Bone marrow (tissue), 2 donors: ENCODE data around the gene TSHZ2.

Experiments used
- DNase-seq, 2 donors: peaks; one replicate each; lab custom pipeline; 2025; lab: John Stamatoyannopoulos, UW

TSHZ2 gene

GRCh38 chr20:53164072-53164471 is 191.9 kb downstream of the TSHZ2 start:
- no peak for DNase-seq

DNA sequence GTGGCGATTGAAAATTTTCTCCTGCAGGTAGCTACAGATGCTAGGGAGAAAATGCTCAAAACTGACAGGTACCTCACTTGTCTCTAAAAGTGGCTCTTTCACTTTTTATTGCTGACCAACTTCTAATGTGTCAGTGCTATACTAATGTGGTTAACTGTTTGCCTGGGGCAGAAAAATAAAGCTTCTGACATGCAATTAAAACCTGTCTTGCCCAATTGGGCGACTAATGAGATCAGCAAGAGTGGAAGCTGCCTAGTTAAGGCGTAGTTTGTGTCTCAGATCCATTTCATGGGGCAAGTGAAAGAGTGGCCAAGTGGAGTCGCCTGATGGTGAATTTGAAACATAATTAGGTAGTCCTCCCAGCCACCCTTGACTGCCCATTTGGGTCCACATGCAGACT is 193.3 kb downstream of the TSHZ2 start:
- no peak for DNase-seq

- DNase-seq, result no peak
Observed at GRCh38 chr20:53168491-53168890, 196.3 kb downstream of the TSHZ2 start.

DNA sequence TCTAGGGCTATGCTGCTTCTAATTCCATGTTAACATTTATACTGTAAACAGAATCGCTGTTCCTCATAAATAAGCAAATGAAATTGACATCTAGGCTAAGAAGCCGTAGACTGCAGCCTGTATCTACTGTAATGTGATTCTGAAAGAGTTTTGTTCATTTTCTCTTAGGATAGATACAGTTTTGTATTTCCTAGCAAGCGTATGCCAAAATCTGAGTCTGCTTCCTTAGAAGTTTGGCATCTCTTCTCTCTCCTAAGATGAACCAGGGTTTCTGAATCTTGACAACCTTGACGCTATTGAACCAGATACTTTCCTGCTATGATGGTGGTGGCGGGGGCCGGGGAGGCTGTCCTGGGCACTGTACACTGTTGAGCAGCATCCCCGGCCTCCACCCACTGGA is 198.0 kb downstream of the TSHZ2 start:
- DNase-seq, result no peak

GRCh38 chr20:53171065-53171464 is 198.9 kb downstream of the TSHZ2 start:
- no peak for DNase-seq

DNA sequence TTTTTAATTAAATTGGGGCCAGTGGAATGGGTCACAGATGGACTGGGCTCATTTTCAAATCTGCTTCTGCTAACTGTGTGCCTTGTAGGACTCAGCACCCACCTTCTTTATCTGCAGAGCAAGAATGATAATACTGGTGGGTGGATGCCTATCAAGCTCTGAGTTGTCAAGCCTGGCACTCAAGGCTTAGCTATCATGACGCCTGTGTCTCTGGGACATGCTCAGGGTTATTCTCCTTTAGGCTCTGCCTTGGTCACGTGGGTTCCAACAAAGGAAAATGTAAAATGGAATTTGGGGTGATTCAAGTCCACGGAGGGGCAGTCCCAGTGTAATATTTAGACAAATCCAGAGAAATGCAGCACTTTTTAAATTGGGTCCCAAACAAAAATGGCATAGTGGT is 202.3 kb downstream of the TSHZ2 start:
- no peak for DNase-seq

DNA sequence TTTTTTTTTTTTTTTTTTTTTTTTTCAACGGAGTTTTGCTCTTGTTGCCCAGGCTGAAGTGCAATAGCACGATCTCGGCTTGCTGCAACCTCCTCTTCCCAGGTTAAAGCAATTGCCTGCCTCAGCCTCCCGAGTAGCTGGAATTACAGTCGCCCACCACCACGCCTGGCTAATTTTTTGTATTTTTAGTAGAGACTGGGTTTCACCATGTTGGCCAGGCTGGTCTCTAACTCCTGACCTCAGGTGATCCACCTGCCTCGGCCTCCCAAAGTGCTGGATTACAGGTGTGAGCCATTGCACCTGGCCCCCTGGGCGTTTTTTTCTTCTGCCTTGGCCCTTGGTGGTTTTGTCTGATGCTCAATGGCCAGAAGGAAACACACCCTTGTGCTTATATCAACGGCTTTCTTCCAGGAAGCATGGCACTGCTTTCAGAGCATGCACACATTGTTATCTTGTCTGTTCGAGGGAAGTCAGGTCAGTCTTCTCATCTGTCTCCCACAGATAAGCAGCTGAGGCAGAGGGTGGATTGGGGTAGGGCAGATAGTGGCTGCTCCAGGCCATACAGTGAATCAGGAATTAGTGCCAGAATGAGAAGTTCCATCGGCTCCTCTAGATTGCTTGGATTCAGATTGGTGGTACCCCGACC is 203.1 kb downstream of the TSHZ2 start:
- DNase-seq, result no peak

- DNase-seq, result no peak
Observed at GRCh38 chr20:53176134-53176533, 204.0 kb downstream of the TSHZ2 start.

GRCh38 chr20:53177687-53178086 is 205.5 kb downstream of the TSHZ2 start:
- DNase-seq, result no peak

DNA sequence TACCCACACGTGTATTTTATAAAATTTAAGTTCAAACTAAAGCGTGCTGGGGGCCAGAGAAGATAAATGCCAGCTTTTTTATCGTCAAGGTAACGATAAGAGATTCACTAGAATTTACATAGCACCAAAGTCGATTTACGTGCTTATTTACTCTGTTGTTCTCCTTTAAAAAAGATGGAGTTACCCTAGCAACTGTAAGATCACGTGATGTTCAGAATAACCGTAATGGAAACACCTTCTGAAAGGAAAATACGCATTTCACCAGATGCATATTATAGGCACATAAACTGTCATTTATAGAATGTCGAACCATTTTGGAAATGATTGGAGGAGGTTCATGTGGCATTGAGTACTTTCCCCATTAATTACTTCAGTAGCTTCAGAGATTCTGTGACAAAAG is 207.6 kb downstream of the TSHZ2 start:
- DNase-seq, result no peak

- DNase-seq, result no peak
Observed at GRCh38 chr20:53180928-53181362, 208.8 kb downstream of the TSHZ2 start.

DNA sequence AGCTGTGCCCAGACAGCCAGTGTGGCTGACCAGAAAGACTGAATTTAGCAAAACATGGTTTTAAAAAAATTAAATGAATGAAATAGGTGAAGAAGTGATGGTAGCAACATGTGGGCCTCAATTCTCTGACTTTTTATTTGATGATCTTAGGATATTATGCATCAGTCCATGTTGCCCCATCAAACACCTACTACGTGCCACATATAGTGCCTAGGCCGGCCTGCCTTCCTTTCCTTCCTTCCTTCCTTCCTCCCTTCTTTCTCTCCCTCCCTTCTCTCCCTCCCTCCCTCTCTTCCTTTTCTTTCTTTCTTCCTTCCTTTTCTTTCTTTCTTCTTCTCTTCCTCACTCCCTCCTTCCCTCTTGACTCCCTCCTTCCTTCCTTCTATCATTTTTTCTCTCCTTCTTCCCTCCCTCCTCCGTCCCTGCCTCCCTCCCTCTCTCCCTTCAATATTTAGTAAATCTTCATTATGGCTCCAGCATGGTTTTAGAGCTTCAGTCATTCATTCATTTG is 209.8 kb downstream of the TSHZ2 start:
- DNase-seq, result no peak

DNA sequence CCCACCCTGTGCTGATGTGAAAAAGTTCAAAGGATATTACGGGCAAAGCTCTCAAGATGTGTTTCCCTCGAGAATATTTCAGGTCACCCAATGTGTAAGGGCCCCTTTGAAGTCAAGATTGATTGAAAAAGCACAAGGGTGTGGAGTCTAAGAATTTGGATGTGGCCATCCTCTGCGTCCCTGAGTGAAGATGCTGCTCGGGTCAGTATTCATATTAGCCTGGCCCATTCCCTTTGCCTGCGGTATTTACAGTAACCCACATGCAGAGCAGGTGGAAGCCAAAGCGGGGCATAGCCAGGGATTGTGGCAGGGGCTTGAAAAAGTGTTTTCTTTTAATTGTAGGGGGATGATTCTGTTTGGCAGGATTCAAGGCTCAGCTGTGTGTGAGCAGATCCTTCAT is 211.0 kb downstream of the TSHZ2 start:
- no peak for DNase-seq

DNA sequence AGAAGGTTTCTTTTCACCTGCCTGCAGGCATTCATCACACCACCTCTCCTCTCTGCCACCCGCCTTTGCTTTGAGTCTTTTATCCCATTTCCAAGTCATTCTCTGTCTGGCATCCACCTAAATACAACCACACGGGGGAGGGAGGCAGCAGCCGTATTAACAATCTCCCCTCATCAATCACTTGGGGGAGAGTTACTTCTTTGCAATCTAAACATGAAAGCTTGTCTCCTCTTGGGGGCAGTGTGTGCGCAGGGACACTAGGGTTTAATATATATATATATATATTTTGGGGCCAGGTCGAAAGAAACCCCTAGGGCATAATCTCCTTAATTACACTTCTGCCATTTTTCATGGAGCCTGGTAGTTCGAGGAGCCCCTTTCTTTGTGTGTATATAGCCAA is 214.5 kb downstream of the TSHZ2 start:
- no peak for DNase-seq

- DNase-seq, result no peak
Observed at GRCh38 chr20:53187392-53188068, 215.4 kb downstream of the TSHZ2 start.

GRCh38 chr20:53190225-53190624 is 218.1 kb downstream of the TSHZ2 start:
- no peak for DNase-seq

DNA sequence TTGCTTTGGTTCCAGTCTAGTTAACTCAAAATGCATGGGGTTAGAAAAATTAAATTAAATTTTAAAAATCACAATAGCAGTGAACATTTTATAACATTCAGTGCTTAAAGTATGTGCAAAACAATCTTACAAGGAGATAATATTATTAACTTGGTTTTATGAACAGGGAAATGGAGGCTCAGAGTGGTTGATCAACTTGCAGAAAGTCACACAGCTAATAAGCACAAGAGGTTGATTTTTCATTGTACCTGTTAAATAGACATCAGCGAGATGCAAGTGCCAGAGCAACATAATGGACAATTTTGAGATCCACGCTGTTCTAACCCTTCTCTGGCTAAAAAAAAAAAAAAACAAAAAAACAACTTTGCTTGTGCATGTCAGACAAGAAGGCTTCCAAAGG is 219.8 kb downstream of the TSHZ2 start:
- DNase-seq, result no peak

DNA sequence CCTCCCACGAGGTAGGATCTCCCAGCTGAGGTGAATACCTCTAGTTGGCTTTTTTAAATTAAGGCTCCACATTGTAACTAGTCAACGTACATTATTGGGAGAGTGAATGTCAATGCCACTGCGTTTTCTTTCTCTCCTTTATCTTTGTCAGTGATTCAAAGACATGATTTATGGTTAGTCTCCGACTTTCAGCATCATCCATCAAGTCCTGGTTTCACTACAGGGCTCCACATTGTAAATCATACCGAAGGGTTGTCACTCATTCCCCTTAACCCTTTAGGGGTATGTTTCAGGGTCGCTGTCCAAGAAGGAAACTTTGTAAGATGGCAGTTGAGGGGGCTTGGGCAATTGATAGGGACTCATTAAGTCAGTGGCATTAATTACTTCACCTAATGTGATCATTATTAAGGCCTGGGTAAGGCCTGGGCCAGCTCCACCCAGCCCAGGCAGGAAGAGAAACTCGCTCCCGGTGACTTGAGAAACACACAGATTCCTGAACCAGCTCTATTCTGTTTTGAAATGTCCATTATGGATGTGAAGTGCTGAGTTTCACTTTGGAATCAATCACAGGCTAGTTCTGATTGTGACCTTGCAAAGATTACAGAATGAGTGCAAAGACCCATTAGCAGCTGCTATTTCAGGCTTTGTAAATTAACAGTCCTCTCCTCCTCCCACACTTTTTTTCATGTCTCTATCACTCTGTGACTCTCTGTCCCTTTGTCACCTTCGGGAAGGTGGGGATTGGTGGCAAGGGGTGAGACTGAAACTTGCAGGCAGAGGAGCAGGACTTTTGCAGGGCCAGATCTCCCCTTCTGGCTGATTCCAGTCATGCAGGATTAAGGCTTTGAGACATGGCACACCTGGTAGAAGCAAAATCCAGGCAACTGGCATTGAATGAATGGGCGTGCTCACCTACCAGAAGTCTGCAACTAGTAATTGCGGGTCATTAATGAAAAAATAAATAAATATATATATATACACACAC is 222.4 kb downstream of the TSHZ2 start:
- no peak for DNase-seq

GRCh38 chr20:53195876-53196610 is 223.9 kb downstream of the TSHZ2 start:
- DNase-seq, result no peak

DNA sequence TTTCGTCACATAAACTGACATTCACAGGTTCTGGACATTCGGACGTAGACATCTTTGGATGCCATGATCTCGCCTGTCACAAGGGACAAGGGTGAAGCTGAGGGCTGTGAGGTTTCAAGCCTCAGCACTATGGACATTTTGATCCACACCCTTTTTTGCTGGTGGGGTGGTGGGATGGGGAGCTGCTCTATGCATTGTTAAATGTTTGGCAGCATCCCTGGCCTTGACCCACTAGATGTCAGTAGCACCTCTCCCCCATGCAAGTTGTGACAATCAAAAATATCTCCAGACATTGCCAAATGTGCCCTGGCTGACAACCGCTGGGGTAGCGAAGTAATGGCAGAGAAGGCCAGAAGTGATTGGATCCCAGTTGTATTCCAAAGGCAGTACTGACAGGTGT is 229.4 kb downstream of the TSHZ2 start:
- DNase-seq, result no peak

DNA sequence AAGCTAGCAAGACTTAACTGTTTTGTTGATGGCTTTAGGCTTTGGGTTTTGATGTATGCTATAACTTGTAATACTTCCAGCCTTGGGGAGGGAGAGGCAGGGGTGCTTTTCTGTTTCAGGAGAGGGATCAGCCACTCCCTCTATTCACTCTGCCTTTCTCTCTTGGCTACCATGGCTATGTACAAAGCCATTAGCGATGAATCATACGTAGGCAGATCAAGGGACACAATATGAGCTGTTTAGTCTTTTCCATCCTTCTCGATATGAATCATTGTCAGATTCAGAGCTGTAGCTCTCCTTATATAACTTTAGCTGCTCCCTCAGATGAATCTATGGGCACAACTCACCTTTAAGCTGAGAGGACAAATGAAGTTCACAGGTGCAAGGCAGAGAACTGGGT is 230.6 kb downstream of the TSHZ2 start:
- DNase-seq, result no peak

GRCh38 chr20:53205046-53205445 is 232.9 kb downstream of the TSHZ2 start:
- DNase-seq, result no peak
